Ectodermal cell (in vitro differentiated cells): Measurements from ENCODE around the gene RAB43.
"Not testable (repeated sequence)": the region's sequence is repeated elsewhere in the genome, so short reads cannot be mapped to it uniquely, and the experiment has no call there.

Source experiments
- H3K27ac ChIP-seq: 2 replicates; pipeline ENCODE4 v1.7.0; 2013; ENCODE audit warnings: mild to moderate bottlenecking, low read depth, low read length; ENCODE audit not compliant: insufficient read depth, poor library complexity, severe bottlenecking
- H3K27me3 ChIP-seq: 2 replicates; pipeline ENCODE4 v1.7.0; 2013; ENCODE audit warnings: mild to moderate bottlenecking, low read length; ENCODE audit not compliant: insufficient read depth, control insufficient read depth, poor library complexity, severe bottlenecking
- H3K36me3 ChIP-seq: one replicate; pipeline ENCODE4 v1.7.0; 2013; ENCODE audit warnings: low read length; ENCODE audit not compliant: control insufficient read depth, insufficient read depth
- H3K4me1 ChIP-seq: one replicate; pipeline ENCODE4 v1.7.0; 2013; ENCODE audit warnings: low read length; ENCODE audit not compliant: control insufficient read depth, insufficient read depth
- H3K4me3 ChIP-seq: 2 replicates; pipeline ENCODE4 v1.7.0; 2013; ENCODE audit warnings: low read depth, low read length, control low read depth; ENCODE audit not compliant: insufficient read depth
- H3K9me3 ChIP-seq: 2 replicates; pipeline ENCODE4 v1.7.0; 2013; ENCODE audit warnings: mild to moderate bottlenecking, low read length, moderate library complexity; ENCODE audit not compliant: control insufficient read depth
- WGBS, 2 experiments: methylation state at CpG; one replicate each; pipeline ENCODE4 v1.1.7; 2013; ENCODE audit warnings: missing lambda C conversion rate in 2 of 2; 5-methylcytosine and 5-hydroxymethylcytosine counted together

The RAB43 gene

DNA sequence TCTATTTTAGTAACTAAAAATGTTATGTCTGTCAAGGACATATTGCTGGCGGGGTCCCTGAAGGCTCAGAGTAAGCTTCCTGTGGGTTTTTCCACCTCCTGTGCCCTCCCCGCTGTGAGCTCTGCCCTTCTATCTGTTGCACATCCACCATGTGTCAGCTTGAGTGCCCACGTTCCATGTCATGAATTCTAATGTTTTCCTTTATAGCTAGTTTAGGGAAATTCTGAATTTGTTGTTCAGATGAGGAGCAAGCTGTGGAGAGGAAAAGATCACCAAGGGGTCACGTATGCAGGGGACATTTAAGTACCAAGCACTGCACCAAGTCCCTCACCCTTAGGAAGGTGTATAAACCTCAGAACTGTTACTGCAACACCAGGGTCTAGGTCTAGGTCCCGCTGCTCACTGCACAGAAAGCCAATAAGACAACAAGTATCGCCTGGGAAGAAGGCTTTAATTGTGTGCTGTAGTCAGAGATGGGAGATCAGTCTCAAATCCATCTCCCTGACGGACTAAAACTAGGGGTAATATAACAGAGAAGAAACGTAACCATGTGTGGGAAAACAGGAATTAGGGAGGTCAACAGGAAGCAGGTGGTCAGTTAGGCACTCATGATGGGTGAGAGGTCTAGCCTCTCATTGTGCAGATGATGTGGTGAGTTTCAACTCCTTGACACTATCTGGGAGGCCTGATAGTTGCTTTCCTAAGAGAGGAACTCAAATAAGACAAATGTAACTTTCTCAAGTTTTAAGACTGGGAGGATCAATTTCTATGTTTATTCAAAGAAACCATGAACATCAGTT, 51.3 kb downstream of the RAB43 start:
- no peaks in the 10 kb centered on the region for H3K36me3 ChIP-seq
- no peaks in the 10 kb centered on the region for H3K4me1 ChIP-seq
- no peak overlapping the region for H3K27ac ChIP-seq
- WGBS, 2 experiments = 91 to 92% methylated on average over 8 of the region's 8 CpGs
- H3K9me3 ChIP-seq = no peaks in the 10 kb centered on the region
- H3K4me3 ChIP-seq = no peak overlapping the region
- H3K27me3 ChIP-seq = no peaks in the 10 kb centered on the region

DNA sequence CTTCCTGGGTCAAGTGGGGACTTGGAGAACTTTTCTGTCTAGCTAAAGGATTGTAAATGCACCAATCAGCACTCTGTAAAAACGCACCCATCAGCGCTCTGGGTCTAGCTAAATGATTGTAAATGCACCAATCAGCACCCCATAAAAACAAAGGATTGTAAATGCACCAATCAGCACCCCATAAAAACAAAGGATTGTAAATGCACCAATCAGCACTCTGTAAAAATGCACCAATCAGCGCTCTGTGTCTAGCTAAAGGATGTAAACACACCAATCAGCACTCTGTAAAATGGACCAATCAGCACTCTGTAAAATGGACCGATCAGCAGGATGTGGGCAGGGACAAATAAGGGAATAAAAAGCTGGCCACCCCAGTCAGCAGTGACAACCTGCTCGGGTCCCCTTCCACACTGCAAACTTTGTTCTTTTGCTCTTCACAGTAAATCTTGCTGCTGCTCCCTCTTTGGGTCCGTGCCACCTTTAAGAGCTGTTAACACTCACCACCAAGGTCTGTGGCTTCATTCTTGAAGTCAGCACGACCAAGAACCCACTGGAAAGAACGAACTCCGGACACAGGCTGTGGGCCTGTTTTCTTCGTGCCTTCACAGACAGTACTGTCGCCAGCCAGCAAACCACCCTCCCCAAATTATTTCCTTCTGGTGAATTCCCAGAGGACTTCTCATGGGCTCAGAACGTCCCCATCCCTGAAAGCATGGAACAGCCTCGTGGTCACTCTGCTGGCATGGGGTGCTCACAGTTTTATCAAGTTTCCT, 52.1 kb downstream of the RAB43 start:
- not testable (repeated sequence) for H3K4me3 ChIP-seq, H3K27me3 ChIP-seq, H3K36me3 ChIP-seq, H3K9me3 ChIP-seq, H3K27ac ChIP-seq, H3K4me1 ChIP-seq
- 90 to 91% methylated on average over 13 of the region's 13 CpGs for WGBS, 2 experiments

DNA sequence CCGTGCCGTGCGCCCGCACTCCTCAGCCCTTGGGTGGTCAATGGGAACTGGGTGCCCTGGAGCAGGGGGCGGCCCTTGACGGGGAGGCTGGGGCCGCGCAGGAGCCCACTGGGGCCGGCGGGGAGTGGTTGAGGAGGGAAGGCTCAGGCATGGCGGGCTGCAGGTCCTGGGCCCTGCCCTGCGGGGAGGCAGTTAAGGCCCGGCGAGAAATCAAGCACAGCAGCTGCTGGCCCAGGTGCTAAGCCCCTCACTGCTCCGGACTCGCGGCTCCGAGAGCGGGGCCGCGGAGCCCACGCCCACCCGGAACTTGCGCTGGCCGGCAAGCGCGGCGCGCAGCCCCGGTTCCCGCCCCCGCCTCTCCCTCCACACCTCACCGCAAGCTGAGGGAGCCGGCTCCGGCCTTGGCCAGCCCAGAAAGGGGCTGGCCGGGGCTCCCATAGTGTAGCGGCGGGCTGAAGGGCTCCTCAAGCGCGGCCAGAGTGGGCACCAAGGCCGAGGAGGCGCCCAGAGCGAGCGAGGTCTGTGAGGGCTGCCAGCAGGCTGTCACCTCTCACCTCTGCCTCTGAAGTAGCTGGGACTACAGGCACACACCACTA, 53.2 kb downstream of the RAB43 start:
- Histone ChIP-seq H3K27me3 (no peaks in the 10 kb centered on the region), H3K9me3 (no peaks in the 10 kb centered on the region), H3K4me3 (no peak overlapping the region), H3K27ac (no peak overlapping the region), H3K36me3 (no peaks in the 10 kb centered on the region), H3K4me1 (no peaks in the 10 kb centered on the region)
- 84 to 85% methylated on average over 44 of the region's 44 CpGs for WGBS, 2 experiments

DNA sequence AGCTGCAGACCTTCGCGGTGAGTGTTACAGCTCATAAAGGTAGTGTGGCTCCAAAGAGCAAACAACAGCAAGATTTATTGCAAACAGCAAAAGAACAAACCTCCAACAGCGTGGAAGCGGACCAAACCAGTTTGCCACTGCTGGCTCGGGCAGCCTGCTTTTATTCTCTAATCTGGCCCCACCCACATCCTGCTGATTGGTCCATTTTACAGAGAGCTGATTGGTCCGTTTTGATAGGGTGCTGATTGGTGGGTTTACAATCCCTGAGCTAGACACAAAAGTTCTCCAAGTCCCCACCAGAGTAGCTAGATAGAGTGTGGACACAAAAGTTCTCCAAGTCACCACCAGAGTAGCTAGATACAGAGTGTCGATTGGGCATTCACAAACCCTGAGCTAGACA, 53.9 kb downstream of the RAB43 start:
- H3K36me3 ChIP-seq, H3K9me3 ChIP-seq, H3K27me3 ChIP-seq, H3K4me1 ChIP-seq, H3K27ac ChIP-seq, H3K4me3 ChIP-seq: not testable (repeated sequence)
- 93 to 94% methylated on average over 7 of the region's 7 CpGs for WGBS, 2 experiments

DNA sequence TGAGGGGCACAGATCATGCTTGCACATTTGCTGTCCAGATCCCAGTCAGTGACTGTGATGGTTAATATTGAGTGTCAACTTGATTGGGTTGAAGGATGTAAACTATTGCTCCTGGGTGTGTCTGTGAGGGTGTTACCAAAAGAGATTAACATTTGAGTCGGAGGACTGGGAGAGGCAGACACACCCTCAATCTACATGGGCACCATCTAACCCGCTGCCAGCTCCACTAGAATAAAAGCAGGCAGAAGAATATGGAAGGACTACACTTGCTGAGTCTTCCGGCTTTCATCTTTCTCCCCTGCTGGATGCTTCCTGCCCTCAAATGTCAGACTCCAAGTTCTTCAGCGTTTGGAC, 55.9 kb downstream of the RAB43 start:
- no peaks in the 10 kb centered on the region for H3K27me3 ChIP-seq
- H3K27ac ChIP-seq = no peak overlapping the region
- H3K4me3 ChIP-seq = no peak overlapping the region
- 90 to 95% methylated on average over 4 of the region's 4 CpGs for WGBS, 2 experiments
- H3K9me3 ChIP-seq = no peaks in the 10 kb centered on the region
- no peaks in the 10 kb centered on the region for H3K4me1 ChIP-seq
- no peaks in the 10 kb centered on the region for H3K36me3 ChIP-seq

DNA sequence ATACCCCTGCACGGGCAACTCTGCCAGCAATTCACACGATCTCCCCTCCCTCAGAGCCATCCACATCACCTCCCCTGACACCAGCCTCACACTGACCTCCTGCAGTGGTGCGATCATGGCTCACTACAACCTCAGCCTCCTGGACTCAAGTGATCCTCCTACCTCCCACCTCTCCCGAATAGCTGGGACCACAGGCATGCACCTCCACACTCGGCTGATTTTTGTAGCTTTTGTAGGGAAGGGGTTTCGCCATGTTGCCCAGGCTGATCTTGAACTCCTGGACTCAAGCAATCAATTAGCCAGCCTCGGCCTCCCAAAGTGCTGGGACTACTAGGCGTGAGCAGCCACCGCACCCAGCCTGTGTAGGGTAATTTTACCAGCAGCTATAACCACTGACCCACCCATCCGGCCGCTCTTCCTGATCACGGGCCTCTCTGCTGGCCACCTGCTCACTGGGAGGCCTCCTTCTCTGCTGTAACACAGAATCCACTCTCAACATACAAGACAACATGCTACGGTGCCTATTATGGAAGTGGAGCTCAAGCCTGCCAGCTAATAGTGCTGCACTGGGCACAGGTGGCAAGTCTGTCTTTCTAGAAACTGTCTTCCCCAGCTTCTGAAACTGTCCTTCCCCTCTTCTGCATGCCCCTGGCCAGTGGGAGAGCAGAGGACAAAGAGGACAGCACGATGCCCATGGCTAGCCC, 56.4 kb downstream of the RAB43 start:
- H3K27me3 ChIP-seq = no peaks in the 10 kb centered on the region
- no peaks in the 10 kb centered on the region for H3K9me3 ChIP-seq
- WGBS, 2 experiments = 90 to 91% methylated on average over 14 of the region's 14 CpGs
- H3K36me3 ChIP-seq = no peaks in the 10 kb centered on the region
- H3K27ac ChIP-seq = no peak overlapping the region
- no peaks in the 10 kb centered on the region for H3K4me1 ChIP-seq
- no peak overlapping the region for H3K4me3 ChIP-seq

DNA sequence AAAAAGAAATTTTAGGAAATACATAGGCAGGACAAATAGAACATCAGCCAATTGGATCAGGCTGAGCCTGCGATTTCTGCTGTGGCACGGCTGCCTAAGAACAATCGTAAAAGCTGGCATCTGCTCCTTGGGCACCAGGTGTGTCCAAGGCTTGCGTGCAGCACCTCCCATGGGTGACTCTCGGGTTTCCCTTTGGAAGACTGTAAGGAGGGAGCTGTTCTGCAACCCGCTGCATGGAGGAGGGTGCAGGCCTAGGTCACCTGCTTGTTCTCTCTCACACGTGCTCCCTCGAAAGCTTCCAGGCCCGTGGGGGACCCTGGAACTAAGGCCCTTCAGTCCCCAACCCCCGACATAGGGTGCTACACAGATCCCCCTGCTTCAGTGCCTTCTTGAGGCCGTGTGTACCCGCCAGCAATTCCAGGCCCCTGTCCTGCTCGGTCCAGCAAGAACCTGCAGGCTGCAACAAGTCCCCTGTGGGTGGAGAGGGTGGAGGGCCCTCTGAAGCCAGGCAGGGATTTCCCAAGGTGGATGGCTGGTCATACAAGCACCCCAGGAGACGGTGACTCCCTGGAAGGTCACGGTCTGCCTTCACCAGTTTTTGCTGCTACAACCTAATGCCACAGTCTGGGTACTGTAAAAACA, 57.6 kb downstream of the RAB43 start:
- no peak overlapping the region for H3K4me3 ChIP-seq
- no peaks in the 10 kb centered on the region for H3K9me3 ChIP-seq
- 93 to 94% methylated on average over 15 of the region's 15 CpGs for WGBS, 2 experiments
- no peaks in the 10 kb centered on the region for H3K36me3 ChIP-seq
- H3K27me3 ChIP-seq = no peaks in the 10 kb centered on the region
- H3K4me1 ChIP-seq = no peaks in the 10 kb centered on the region
- no peak overlapping the region for H3K27ac ChIP-seq

DNA sequence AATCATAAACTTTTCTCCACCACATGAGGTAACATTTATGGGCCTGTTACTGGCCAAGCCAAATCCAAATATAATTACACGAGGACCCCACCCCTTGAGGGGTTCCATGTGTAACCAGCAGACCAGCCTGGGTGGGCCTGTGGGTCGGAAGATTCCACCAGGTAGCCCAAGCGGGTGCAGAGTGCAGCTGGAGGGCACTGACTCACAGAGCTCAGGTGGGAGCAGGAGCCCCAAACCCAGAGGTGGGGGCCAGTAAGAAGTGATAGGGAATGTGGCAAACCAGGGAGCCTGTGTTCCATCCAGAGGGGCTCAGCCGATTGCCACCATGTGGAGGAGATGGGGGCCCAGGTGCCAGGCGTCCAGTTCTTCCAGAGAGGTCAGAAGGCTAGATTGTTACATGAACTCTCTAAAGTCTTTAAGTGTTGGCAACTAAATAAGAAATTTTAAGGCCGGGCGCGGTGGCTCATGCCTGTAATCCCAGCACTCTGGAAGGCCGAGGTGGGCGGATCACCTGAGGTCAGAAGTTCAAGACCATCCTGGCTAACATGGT, 58.4 kb downstream of the RAB43 start:
- Histone ChIP-seq H3K9me3 (no peaks in the 10 kb centered on the region), H3K36me3 (no peaks in the 10 kb centered on the region)
- 94% methylated on average over 10 of the region's 10 CpGs for WGBS, 2 experiments

DNA sequence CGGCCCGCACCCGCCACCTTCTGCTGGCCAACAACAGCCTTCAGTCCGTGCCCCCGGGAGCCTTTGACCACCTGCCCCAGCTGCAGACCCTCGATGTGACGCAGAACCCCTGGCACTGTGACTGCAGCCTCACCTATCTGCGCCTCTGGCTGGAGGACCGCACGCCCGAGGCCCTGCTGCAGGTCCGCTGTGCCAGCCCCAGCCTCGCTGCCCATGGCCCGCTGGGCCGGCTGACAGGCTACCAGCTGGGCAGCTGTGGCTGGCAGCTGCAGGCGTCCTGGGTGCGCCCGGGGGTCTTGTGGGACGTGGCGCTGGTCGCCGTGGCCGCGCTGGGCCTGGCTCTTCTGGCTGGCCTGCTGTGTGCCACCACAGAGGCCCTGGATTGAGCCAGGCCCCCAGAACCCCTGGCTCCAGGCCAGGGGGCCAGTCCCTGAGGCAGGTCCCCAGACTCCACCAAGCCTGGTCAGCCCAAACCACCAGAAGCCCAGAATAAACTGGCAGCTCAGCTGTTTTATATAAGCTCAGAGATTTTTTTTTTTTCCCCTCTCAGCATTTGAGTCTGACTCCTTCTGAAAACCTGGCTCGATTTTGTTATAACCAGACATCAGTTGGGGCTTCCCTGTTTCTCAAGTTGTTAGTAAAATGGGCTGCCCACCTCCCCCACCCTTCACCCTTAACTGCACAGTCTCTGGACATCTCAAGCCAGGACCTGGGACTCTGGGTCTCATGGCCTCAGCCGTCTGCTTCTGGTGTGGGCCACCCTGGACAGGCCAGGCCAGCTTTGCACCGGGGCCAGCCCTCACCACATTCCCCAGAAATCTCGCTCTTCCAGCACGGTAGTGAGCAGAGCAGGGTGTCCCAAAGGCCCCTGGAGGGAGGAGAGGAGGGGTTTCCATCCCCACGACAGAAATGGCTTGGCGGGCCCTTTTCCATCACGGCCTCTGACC, 59.4 kb downstream of the RAB43 start:
- Histone ChIP-seq H3K27me3 (no peaks in the 10 kb centered on the region), H3K36me3 (no peaks in the 10 kb centered on the region), H3K9me3 (no peaks in the 10 kb centered on the region), H3K4me3 (no peak overlapping the region), H3K27ac (no peak overlapping the region), H3K4me1 (no peaks in the 10 kb centered on the region)
- 95% methylated on average over 32 of the region's 32 CpGs for WGBS, 2 experiments

More for the DNA sequence above, 58.4 kb downstream of the RAB43 start:
- Histone ChIP-seq H3K27ac (no peak overlapping the region), H3K27me3 (no peaks in the 10 kb centered on the region), H3K4me3 (no peak overlapping the region), H3K4me1 (no peaks in the 10 kb centered on the region)
